KMS-11 (cell line): ENCODE results near the gene EMILIN2.

ENCODE experiments used
- H2AFZ ChIP-seq: fragments of 200-600 bp; sonication (generic); 2 replicates; pipeline ENCODE4 v1.6.1; 2016; ENCODE audit warnings: antibody characterized with exemption, mixed run types, low read depth
- H3K27ac ChIP-seq: fragments of 200-600 bp; sonication (generic); 2 replicates; pipeline ENCODE4 v1.6.1; 2016; ENCODE audit warnings: mild to moderate bottlenecking, mixed run types
- H3K27me3 ChIP-seq: fragments of 200-600 bp; sonication (generic); 2 replicates; pipeline ENCODE4 v1.6.1; 2017; ENCODE audit warnings: mild to moderate bottlenecking, low read depth, mixed run types, moderate library complexity; ENCODE audit not compliant: insufficient read depth
- H3K36me3 ChIP-seq: fragments of 200-600 bp; sonication (generic); 2 replicates; pipeline ENCODE4 v1.6.1; 2017; ENCODE audit warnings: mild to moderate bottlenecking, mixed run types; ENCODE audit not compliant: insufficient read depth
- H3K4me1 ChIP-seq: fragments of 200-600 bp; sonication (generic); 2 replicates; pipeline ENCODE4 v1.6.1; 2016; ENCODE audit warnings: mild to moderate bottlenecking, low read depth, mixed run types; ENCODE audit not compliant: poor library complexity, severe bottlenecking
- H3K4me2 ChIP-seq: fragments of 200-600 bp; sonication (generic); 2 replicates; pipeline ENCODE4 v1.7.0; 2016; ENCODE audit warnings: mild to moderate bottlenecking, mixed run types
- H3K4me3 ChIP-seq: fragments of 200-600 bp; sonication (generic); IDR thresholded peaks from 2 replicates; pipeline ENCODE4 v1.6.1; 2017; ENCODE audit warnings: low read depth, low read length, mixed read lengths; ENCODE audit not compliant: insufficient read depth
- H3K79me2 ChIP-seq: fragments of 200-600 bp; sonication (generic); 2 replicates; pipeline ENCODE4 v1.6.1; 2016; ENCODE audit warnings: low read depth, mixed run types; ENCODE audit not compliant: insufficient read depth
- H3K9ac ChIP-seq: fragments of 200-600 bp; sonication (generic); 2 replicates; pipeline ENCODE4 v1.6.1; 2016; ENCODE audit warnings: mild to moderate bottlenecking, mixed run types
- H4K20me1 ChIP-seq: fragments of 200-600 bp; sonication (generic); 2 replicates; pipeline ENCODE4 v1.6.1; 2016; ENCODE audit warnings: mild to moderate bottlenecking, mixed run types; ENCODE audit not compliant: insufficient read depth
- CTCF ChIP-seq: fragments of 200-600 bp; sonication (generic); conservative IDR thresholded peaks from 2 replicates; pipeline ENCODE4 v1.6.1; 2017; ENCODE audit warnings: low read depth, mild to moderate bottlenecking, antibody characterized with exemption, low read length, moderate library complexity, mixed read lengths

EMILIN2 gene

DNA sequence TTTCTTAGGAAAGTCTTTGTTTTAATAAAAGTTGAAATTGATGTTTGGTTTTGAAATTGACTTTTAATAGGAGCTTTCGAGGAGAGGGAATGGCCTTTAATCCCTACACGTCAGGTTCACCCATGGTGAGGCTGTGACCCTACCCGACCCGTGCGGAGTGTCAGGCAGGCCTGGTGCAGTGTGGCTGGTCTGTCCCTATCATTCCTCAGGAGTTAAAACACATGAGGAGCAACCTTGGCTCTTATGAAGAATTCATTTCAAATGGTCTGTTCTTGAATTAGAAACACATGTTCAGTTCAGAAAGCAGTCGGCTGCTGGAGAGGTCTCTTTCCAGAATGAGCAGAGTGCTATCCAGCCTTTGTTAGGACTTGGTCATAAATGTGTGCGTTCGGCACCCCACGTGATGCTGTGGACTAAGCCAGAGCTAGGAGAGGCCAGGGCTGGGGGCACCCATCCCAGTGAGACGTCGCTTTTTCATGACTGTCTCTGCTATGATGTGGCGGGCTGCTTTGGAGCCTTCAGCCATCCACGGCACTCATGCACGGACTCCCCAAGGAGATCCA, 54.7 kb downstream of the EMILIN2 start:
- Histone ChIP-seq H3K4me2 (no peak overlapping the region), H2AFZ (no peak overlapping the region), H4K20me1 (no peaks in the 10 kb centered on the region)

GRCh38 chr18:2902327-2902726, 55.5 kb downstream of the EMILIN2 start:
- TF ChIP-seq CTCF, result no peak
- Histone ChIP-seq H3K27ac (no peak overlapping the region), H3K4me2 (no peak overlapping the region), H3K4me1 (peaks cover 20% of the 10 kb centered on the region), H3K79me2 (no peaks in the 10 kb centered on the region), H3K27me3 (no peaks in the 10 kb centered on the region), H4K20me1 (no peaks in the 10 kb centered on the region), H3K9ac (no peak overlapping the region), H2AFZ (no peak overlapping the region), H3K4me3 (no peak overlapping the region), H3K36me3 (no peaks in the 10 kb centered on the region)

More for the DNA sequence above, 54.7 kb downstream of the EMILIN2 start:
- no peaks in the 10 kb centered on the region for H3K27me3 ChIP-seq
- H3K9ac ChIP-seq, result no peak overlapping the region
- TF ChIP-seq CTCF, result no peak
- H3K4me3 ChIP-seq, result no peak overlapping the region
- H3K4me1 ChIP-seq, result peaks cover 20% of the 10 kb centered on the region
- H3K27ac ChIP-seq, result no peak overlapping the region
- H3K79me2 ChIP-seq, result no peaks in the 10 kb centered on the region
- no peaks in the 10 kb centered on the region for H3K36me3 ChIP-seq

DNA sequence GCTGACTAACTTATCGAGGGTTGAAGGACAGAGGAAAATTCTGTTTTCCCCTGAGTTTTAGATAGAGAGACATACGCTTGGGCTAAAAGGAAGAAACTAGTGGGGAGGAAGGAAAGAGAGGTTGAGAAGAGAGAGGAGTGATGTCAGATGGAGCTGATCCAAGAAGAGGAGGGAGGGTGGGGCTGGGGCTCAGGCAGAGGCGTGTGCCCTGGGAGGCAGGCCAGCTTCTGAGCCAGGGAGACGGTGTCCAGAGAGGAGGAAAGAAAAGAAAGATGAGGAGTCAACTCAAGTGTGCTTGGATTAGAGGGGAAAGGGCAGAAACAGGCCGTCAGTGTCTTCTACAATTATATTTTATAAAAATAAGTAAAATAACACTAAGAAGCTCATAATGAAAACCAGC, 56.2 kb downstream of the EMILIN2 start:
- Histone ChIP-seq H3K4me3 (no peak overlapping the region), H3K4me1 (peaks cover 20% of the 10 kb centered on the region), H3K9ac (no peak overlapping the region), H3K27ac (no peak overlapping the region), H3K36me3 (no peaks in the 10 kb centered on the region), H3K4me2 (no peak overlapping the region), H3K27me3 (no peaks in the 10 kb centered on the region), H3K79me2 (no peaks in the 10 kb centered on the region), H4K20me1 (no peaks in the 10 kb centered on the region), H2AFZ (no peak overlapping the region)
- no peak for TF ChIP-seq CTCF

DNA sequence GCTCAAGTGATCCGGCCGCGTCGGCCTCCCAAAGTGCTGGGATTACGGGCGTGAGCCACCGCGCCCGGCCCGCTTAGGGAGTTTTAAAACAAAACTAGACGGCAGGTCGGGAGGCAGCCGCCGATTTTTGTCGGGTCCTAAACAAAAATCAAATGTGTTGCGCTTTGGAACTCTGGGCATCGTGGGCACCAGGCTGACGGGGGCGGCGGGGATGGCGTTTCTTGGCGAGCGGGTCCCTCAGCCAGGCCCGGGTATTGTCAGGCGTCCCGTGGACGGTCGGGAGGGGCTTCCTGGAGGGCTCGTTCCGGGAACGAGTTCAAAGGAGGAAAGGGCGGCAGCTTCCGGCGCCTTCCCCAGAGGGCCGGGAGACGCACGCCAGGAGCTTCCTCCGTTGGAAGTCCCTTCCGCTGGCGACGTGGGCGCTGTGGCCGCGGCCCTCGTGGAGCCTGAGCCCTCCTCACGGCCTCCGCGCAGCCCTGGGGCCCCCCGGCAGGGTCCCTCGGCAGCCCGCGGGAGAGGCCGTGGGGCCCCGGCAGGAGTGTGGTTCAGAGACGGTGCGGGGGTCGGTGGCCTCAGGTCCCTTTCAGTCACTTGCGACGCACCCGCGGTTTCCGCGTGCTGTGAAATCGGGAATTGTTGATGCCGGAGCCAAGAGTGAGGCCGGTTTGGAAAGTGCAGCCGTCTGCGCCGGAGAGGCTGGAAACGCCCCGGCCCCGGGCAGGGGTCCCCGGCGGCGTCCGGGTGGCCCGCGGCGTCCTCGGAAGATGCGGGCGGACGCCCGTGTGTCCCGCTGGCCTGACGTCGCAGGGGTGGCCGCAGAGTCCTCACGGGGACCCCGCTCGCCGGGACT, 59.3 kb downstream of the EMILIN2 start:
- peaks cover 5% of the 10 kb centered on the region for H3K4me1 ChIP-seq
- TF ChIP-seq CTCF, result no peak
- H3K79me2 ChIP-seq, result no peaks in the 10 kb centered on the region
- H4K20me1 ChIP-seq, result no peaks in the 10 kb centered on the region
- no peaks in the 10 kb centered on the region for H3K27me3 ChIP-seq
- no peak overlapping the region for H3K4me3 ChIP-seq
- H2AFZ ChIP-seq, result peak overlapping the region; percentile 41
- peak overlapping the region; percentile 9; the same call in 1 of the 2 replicates for H3K9ac ChIP-seq
- H3K4me2 ChIP-seq, result no peak overlapping the region; the same call in 1 of the 2 replicates
- H3K27ac ChIP-seq, result no peak overlapping the region
- no peaks in the 10 kb centered on the region for H3K36me3 ChIP-seq
